Osteoblast (primary cell): ENCODE measurements around the gene IPPK. TPM values are rescaled to one million over a fixed set of nuclear protein-coding genes. Genes with fewer than 3 reads are reported as not detected.

Experiments used
- DNase-seq: peaks from one replicate; pipeline ENCODE4 v3.0.0; 2011; ENCODE audit warnings: low spot score, mixed read lengths; ENCODE audit not compliant: insufficient read length; ENCODE audit errors: missing footprints
- H2AFZ ChIP-seq: 2 replicates; pipeline ENCODE4 v1.6.0; 2011; ENCODE audit warnings: mild to moderate bottlenecking, low read length
- H3K27ac ChIP-seq: 2 replicates; pipeline ENCODE4 v1.5.1; 2011; ENCODE audit warnings: mild to moderate bottlenecking, low read depth, low read length, moderate library complexity
- H3K27me3 ChIP-seq: 2 replicates; pipeline ENCODE4 v1.6.0; 2012; ENCODE audit warnings: mild to moderate bottlenecking, control low read depth, inconsistent platforms, low read length, moderate library complexity; ENCODE audit not compliant: insufficient read depth
- H3K36me3 ChIP-seq: 2 replicates; pipeline ENCODE4 v1.5.1; 2011; ENCODE audit warnings: mild to moderate bottlenecking, low read length, control low read depth, moderate library complexity; ENCODE audit not compliant: insufficient read depth
- H3K4me1 ChIP-seq: 2 replicates; pipeline ENCODE4 v1.5.1; 2011; ENCODE audit warnings: mild to moderate bottlenecking, low read length, control low read depth, moderate library complexity; ENCODE audit not compliant: insufficient read depth
- H3K4me2 ChIP-seq: 2 replicates; pipeline ENCODE4 v1.6.0; 2011; ENCODE audit warnings: mild to moderate bottlenecking, low read length; ENCODE audit not compliant: insufficient read depth
- H3K4me3 ChIP-seq: fragments of 200-600 bp; sonication (generic); 3 replicates; pipeline ENCODE4 v1.5.1; 2012; ENCODE audit warnings: mild to moderate bottlenecking, low read length, inconsistent platforms; ENCODE audit not compliant: insufficient read depth
- H3K79me2 ChIP-seq: 2 replicates; pipeline ENCODE4 v1.6.0; 2012; ENCODE audit warnings: mild to moderate bottlenecking, low read length, control low read depth, inconsistent platforms; ENCODE audit not compliant: insufficient read depth
- H3K9me3 ChIP-seq: 2 replicates; pipeline ENCODE4 v1.5.1; 2011; ENCODE audit warnings: low read depth, low read length, control low read depth
- H4K20me1 ChIP-seq: 2 replicates; pipeline ENCODE4 v1.6.0; 2012; ENCODE audit warnings: mild to moderate bottlenecking, low read length, control low read depth; ENCODE audit not compliant: insufficient read depth
- total RNA-seq: library from RNA; depleted of rRNA; stranded (reverse); fragments of >200 nt; gene quantifications from 2 replicates; pipeline ENCODE4 v1.2.3, GENCODE V29; 2012
- TF ChIP-seq, protein P1 (sequence below): IDR thresholded peaks from 2 replicates; pipeline ENCODE4 v1.5.1; 2011; ENCODE audit warnings: mild to moderate bottlenecking, low read depth, low read length, moderate library complexity; ENCODE audit errors: extremely low read depth

The IPPK gene
- total RNA-seq, 1 donor = 9.4 TPM

- peaks cover 49% of the 10 kb centered on the region for H3K36me3 ChIP-seq
- peaks cover 25% of the 10 kb centered on the region for H3K4me1 ChIP-seq
- H2AFZ ChIP-seq = no peak overlapping the region
- no peaks in the 10 kb centered on the region for H3K27me3 ChIP-seq
- TF ChIP-seq, protein P1, sequence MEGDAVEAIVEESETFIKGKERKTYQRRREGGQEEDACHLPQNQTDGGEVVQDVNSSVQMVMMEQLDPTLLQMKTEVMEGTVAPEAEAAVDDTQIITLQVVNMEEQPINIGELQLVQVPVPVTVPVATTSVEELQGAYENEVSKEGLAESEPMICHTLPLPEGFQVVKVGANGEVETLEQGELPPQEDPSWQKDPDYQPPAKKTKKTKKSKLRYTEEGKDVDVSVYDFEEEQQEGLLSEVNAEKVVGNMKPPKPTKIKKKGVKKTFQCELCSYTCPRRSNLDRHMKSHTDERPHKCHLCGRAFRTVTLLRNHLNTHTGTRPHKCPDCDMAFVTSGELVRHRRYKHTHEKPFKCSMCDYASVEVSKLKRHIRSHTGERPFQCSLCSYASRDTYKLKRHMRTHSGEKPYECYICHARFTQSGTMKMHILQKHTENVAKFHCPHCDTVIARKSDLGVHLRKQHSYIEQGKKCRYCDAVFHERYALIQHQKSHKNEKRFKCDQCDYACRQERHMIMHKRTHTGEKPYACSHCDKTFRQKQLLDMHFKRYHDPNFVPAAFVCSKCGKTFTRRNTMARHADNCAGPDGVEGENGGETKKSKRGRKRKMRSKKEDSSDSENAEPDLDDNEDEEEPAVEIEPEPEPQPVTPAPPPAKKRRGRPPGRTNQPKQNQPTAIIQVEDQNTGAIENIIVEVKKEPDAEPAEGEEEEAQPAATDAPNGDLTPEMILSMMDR = no peak
- peak overlapping the region; percentile 76 for H3K27ac ChIP-seq
- H4K20me1 ChIP-seq = peaks cover 17% of the 10 kb centered on the region
- DNase-seq = peak; percentile 68
- peak overlapping the region; percentile 44 for H3K4me2 ChIP-seq
- H3K4me3 ChIP-seq = no peak overlapping the region
- H3K9me3 ChIP-seq = no peaks in the 10 kb centered on the region
- peaks cover 54% of the 10 kb centered on the region for H3K79me2 ChIP-seq
Observed at GRCh38 chr9:92650296-92650695, 19.6 kb downstream of the IPPK start.

DNA sequence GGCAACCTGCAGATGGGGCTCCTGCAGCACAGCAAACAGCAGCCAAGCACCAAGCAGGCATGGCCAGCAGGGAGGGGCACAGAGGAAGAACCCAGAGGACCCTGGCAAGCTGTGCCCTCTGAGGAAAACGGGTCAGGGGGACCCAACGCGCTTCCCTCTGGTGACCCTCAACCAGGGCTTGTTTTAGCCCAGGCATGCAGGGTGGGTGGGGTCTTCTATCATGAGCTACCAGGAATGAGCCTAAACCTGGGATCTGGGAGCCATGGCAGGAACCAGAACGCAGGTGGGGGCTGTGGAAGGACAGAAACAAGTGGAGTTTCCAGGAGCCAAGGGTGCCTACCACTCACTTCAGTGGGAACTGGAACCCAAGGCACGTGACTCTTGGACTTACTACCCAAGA is 20.9 kb downstream of the IPPK start:
- Histone ChIP-seq H3K36me3 (peaks cover 55% of the 10 kb centered on the region), H3K4me1 (peaks cover 18% of the 10 kb centered on the region), H2AFZ (no peak overlapping the region), H3K4me3 (no peak overlapping the region), H4K20me1 (peaks cover 15% of the 10 kb centered on the region), H3K27ac (no peak overlapping the region), H3K27me3 (no peaks in the 10 kb centered on the region), H3K4me2 (no peak overlapping the region), H3K9me3 (no peaks in the 10 kb centered on the region), H3K79me2 (peaks cover 52% of the 10 kb centered on the region)
- TF ChIP-seq, protein P1 = no peak
- DNase-seq = no peak

- Histone ChIP-seq H3K27me3 (no peaks in the 10 kb centered on the region), H3K4me2 (no peak overlapping the region), H2AFZ (no peak overlapping the region), H3K4me3 (no peak overlapping the region), H4K20me1 (peaks cover 12% of the 10 kb centered on the region), H3K9me3 (no peaks in the 10 kb centered on the region), H3K79me2 (peaks cover 54% of the 10 kb centered on the region), H3K4me1 (peaks cover 13% of the 10 kb centered on the region), H3K36me3 (peaks cover 58% of the 10 kb centered on the region), H3K27ac (no peak overlapping the region)
- TF ChIP-seq, protein P1 = no peak
- no peak for DNase-seq
Observed at GRCh38 chr9:92648474-92648971, 21.4 kb downstream of the IPPK start.

GRCh38 chr9:92647671-92648473 is 22.1 kb downstream of the IPPK start:
- Histone ChIP-seq H2AFZ (no peak overlapping the region), H3K4me3 (no peak overlapping the region), H3K79me2 (peaks cover 53% of the 10 kb centered on the region), H3K27me3 (no peaks in the 10 kb centered on the region), H3K4me1 (peaks cover 7% of the 10 kb centered on the region), H3K27ac (no peak overlapping the region), H3K36me3 (peaks cover 60% of the 10 kb centered on the region), H3K4me2 (no peak overlapping the region), H4K20me1 (peaks cover 12% of the 10 kb centered on the region), H3K9me3 (no peaks in the 10 kb centered on the region)
- TF ChIP-seq, protein P1 = no peak
- DNase-seq = no peak
